Activated CD4-positive, alpha-beta T cell treated with anti-CD3 and anti-CD28 coated beads, Interleukin-2, amount 50 U/mL, for 48 hours (primary cell): ENCODE measurements around the gene APLN.
A peak's percentile ranks its signal among the peaks of the same experiment; 100 is the strongest.

Experiments
- DNase-seq, 2 experiments: peaks; one replicate each; pipeline ENCODE4 v3.0.0-alpha.2; 2020

Gene APLN, protein sequence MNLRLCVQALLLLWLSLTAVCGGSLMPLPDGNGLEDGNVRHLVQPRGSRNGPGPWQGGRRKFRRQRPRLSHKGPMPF

DNA sequence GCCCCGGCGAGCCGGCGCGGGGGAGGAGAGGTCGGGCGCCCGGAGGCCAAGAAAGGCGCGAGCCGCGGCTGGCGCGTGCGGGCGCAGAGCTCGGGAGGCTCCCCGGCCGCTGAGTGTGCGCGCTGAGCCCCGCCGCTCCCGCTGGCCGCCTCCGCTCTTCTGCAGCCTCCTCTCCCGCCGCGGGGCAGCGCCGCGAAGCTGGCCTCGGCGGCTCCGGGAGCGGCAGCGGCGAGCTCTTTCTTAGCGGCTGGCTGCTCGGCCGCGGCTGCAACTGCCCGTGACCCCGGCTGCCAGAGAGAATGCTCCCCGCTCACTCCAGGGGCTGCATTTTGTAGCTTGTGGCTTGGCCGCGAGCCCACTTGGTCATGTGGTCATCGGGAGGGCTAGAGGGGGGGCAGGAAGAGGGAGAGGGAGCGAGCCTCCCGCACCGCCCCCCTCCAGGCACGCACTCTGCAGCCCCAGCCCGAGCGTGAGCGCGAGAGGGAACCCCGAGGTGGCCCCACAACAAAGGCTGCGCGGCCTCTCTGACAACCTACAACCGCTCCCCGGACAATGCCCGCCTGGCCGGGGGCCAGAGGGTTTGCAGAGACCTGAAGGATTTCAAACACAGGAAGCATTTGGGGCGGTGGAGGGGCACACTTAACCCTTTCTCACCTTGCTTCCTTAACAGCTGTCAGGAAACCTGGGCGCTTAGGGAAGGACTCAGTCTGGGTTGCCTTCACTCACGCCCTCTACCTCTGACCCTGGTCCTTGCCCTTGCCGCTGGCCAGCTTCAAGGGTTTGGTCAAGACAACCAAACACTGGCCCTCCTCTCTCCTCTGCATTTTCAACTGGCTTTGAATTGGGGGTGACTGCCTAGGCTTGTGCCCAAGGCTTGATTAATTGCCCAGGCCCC is at the start of gene APLN:
Gene APLN (minus strand): TSS at position 305 of the 895 bp plus-strand sequence. CDS start 326 bp downstream, outside the sequence.
- peak; percentile 13 to 16 for DNase-seq

DNA sequence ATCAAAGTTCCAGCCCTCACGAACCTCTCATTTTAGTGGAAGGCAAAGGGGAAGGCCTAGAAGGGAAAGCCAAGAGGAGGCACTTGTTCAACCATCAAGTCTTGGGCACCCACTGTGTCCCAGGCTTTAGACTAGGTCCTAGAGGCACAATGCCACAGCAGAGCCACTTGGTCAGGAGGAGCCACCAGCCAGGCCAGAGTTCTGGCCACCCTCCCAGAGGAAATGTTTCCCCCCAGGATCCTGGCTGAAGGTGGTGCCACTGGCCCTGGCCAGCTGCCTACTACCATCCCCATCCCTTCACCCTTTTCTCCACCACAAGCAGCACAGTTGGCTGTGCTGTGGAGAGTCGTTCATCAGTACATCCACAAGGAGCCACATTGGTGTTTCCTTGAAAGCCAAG is 49.7 kb upstream of the APLN start:
- DNase-seq: no peak

DNA sequence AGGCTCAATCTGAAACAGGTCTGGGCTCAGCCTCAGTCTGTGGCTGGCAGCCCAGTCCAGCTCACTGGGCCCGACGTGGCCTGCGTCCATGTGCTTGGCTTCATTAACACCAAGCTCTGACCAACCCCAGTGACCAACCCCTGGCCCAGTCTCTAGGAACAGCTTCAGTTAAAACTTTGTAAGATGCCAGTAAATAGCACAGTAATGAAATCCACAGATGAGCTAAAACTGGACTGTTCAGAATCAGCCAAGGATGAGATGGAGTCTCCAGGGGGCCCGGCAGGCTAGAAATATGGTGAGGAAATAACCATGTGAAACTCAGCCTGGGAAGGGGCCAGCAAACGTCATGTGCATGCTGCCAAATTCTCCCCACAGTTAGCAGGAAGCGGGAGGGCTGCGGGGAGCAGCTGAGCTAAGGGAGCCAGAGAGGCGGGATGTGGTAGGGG is 46.9 kb upstream of the APLN start:
- no peak for DNase-seq

DNA sequence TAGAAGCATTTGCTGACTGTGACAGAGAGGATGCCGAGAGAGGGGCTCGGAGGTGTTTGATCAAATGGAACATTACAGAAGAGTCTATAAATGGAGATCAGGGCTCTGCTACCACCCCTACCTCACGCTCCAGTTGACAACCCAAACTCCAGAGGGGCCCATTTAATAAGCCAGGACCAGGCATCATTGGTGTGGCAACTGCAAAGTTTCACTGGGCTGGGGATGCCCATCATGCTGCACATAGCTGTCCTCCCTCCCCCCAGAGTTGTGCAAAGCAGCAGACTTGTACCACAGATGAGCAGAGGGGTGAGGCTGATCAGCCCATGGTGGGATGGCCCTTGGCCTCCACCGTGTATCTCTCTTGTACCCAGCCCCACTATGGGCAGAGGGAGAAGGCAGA is 45.8 kb upstream of the APLN start:
- no peak for DNase-seq

DNA sequence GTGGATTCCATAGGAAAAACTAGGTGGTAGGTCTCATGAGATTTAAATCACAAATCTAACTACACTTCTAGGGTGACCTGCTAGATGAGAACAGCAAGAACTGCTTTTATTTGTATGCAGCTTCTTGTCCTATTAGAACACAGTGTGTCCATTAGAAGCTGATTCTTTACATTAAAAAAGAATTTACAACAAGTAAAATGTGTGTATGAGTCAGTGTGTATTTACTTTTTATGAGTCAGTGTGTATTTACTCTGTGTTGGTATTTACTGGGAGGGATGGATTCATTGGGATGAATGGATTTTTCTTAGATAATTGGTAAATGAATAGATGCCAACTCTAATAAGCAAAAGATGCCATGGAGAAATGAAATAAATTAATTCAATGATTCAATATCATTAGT is 43.4 kb upstream of the APLN start:
- DNase-seq: no peak

DNA sequence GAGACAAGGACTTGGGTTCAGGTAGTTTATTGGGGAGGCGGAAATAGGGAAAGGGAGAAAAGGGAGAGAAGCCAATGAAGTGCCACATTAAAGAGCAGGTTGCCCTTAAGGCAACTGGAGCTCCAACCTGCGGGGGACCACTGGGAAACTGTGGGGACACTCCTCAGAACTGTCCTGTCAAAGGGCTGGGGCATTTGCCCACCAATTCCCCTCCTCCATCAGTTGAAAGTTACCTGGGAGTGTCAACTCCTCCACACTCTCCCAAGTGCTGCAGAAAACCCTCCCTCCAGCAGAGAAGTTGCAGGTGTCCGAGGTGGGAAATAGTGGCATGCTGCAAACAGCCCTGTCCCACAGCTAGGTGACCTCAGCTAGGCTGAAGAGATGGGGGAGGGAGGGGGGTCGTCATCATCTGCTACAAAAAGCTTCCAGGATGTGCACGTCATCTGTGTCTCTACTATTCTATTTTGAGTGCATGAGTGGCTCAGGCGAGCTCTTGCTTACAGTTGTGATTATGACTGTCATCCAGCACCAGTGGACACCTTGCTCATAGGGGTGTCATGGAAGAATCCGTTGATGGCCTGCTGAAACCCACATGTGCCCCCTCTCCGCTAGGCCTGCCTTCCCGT is 42.6 kb upstream of the APLN start:
- no peak for DNase-seq

DNA sequence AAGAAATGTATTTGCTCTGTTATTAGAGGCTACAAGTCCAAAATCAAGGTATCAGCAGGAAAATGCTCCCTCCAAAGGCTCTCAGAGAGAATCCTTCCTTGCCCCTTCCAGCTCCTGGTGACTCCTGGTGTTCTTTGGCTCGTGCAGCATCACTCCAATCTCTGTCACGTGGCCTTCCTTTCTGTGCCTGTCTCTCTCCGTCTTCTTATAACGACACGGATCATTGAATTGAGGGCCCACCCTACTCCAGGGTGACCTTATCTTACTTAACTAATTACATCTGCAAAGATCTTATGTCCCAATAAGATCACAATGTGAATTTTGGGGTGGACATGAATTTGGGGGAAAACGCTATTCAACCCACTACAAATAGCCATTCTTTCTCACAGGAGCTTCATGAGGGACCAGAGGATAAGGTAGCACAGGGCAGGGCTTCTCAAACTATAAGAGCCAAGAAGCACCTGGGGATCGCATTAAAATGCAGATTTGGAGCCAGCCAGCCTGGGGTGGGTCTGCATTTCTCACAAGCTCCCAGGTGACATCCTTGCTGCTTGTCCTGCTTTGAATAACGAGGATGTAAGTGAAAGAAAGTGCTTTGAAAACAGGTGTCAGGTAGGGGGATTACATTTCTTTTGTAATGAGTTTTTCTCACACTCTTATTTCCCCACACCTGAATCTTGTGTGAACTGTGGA is 41.9 kb upstream of the APLN start:
- no peak for DNase-seq

DNA sequence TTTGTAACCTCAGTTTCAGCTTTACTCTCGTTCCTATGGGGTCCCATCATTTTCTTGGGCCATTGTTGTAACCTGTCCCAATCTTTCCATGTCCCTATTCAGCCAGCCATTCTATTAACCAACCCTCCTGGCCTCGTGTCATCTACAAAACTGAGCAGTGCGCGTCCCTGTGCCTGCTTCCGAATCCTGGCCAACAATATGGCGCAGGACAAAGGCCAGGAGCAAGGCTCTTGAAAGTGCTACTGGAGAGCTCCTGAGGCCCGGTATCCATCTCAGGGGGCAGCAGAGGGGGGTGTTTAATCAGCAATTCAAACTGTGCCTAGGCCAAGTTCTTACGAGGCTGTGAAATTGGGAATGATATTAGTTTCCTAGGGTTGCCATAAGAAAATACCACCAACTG is 41.2 kb upstream of the APLN start:
- DNase-seq: no peak

DNA sequence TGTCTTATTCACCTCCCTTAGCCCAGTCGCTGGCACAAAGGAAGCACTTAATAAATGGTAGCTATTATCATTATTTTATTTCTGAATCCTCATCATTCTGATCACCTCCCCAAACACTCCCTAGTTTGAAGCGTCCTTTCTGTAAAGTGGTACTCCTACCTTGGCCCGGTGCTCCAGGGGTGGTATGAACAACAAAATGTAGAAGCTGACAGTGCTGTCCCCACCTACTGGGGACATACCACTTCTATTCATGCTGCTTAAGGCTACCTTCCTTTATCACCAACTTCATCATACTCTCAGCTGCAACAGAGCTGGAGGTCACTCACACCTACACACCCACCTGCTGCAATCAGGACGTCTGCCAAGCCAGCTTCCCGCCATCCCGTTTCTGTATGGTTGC is 40.8 kb upstream of the APLN start:
- no peak for DNase-seq

DNA sequence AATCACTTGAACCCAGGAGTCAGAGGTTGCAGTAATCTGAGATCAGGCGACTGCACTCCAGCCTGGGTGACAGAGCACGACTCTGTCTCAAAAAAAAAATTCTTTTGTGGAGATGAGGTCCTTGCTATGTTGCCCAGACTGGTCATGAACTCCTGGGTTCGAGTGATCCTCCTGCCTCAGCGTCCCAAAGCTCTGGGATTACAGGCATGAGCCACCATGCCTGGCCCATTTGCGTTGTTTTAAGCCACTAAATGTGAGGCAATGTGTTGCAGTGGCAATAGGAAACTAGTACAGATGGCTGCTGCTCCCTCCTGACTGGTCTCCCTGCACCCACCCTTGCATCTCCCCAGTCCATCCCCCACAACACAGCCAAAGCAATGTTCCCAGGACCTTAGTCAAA is 40.0 kb upstream of the APLN start:
- DNase-seq: no peak

DNA sequence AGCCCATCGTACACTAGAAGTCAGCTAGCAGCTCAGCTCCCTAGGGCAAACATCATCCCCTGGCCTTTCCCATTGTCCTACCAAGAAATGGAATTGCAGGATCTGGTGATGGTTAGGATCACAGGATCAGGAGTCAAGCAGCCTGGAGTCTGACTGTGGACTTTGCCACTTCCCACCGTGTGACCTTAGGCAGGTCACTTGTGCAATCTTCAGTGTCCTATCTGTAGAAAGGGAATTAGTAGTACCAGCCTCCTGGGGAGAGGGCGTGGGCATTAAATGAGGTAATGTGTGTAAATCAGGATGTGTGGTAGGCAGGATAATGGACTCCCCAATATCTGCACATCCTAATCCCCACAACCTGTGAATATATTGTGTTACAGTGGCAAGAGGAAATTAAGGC is 38.6 kb upstream of the APLN start:
- DNase-seq: no peak

DNA sequence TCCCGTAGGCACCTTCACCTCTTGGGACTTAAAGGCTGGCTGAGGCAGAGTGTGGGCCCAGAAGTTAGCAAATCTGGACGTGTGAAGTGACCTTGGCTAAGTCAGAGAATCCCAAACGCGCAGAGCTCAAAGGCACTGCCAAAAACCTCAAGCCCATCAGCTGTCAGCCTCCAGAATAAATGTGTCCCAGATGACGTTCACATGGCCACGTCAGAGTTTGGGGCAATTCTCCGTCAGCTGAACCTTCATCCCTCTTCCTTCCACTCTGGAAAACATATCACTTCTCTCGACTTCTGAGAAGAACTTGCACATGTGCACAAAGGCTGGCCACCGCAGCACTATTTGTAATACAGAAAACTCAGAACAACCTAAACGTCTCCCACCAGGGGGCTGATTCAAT is 35.7 kb upstream of the APLN start:
- DNase-seq: no peak

DNA sequence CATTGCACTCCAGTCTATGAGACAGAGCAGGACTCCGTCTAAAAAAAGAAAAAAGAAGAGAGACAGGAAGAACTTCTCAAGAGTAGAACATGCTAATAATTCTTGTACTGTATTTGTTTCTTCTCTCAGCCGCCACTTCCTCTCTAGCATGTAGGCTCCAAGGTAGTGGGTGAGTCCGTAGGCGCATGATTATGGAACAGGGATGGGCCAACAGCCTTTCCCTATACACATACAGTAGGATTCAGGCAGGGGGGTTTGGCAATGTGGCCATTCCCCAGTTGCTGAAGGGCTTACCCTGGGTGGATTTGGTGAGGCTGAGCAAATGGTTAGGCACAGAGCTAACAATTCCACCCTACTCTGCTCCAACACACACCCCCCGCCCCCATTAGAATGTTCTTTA is 35.0 kb upstream of the APLN start:
- DNase-seq: no peak

DNA sequence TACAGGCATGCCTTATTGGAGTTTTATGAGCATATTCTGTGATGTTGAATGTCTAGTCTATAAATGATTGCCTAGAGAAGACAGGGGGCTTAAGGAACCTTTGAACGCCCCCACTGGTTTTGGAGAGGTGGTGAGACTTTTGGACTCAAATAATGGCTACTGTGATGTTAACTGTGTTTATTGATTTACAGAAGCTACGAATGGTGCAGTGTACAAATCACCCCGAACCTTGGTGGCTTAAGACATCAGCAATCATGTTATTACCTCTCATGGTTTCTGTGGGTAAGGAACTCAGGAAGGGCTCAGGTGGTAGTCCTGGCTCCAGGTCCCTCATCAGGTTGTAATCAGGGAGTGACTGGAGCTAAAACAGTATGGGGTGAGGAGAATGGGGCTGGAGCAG is 33.3 kb upstream of the APLN start:
- DNase-seq: no peak

DNA sequence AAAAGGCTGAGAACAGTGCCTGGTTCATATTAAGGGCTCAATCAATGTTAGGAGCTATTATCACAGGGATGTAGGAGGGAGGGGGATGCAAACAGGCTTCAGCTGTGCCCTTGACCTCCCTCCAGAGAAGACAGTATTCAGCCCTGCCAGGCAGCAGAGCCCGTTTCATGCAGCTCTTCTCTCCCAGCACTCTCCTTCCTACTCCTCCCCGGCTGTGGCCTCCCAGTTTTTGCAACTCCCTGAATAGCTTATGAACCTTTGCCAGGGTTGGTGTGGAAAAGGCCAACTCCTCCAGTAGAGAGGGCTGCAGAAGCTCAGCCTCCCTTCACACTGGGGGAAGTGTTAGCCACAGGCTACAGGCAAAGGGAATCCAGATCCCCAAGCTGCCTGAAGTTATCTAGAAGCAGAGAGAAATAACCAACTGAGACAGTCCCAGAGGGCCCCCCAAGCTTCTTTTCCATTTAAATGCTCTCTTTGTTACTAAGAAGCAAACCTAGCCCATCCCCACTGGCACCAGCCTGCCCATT is 31.7 kb upstream of the APLN start:
- DNase-seq: no peak

DNA sequence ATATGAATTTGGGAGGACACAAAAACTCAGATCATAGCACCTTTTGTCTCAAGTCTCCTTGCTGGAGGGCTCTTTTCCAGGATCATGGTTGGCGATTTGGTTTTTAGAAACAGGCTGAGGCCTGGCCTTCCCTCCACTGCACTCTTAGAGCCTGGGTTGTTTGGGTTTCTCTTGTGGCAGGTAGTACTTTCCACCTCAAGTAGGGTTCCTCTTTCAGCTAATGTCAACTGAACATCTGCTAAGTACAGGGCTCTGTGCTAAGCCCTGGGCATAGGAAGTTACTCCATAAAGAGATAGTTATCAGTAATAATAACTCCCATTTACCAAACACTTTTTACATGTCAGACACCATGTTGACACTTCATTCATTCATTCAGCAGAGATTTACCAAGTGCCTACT is 28.2 kb upstream of the APLN start:
- no peak for DNase-seq

DNA sequence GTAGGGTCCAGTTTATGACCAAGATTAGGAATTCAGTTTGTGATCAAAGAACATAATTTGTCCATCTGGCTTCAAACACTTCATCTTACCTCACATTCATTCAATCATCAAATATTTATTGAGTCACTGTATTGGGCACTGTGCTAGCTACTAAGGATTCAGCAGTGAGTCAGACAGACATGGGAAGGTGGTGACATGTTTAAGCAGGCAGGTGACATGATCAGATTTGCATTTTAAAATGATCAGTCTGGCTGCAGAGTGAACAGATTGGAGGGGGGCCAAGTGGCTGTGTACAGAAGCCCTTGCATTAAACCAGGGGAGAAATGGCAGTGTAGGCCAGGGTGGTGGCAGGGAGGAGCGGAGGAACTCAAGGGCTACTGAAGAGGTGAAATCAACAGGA is 25.1 kb upstream of the APLN start:
- no peak for DNase-seq

DNA sequence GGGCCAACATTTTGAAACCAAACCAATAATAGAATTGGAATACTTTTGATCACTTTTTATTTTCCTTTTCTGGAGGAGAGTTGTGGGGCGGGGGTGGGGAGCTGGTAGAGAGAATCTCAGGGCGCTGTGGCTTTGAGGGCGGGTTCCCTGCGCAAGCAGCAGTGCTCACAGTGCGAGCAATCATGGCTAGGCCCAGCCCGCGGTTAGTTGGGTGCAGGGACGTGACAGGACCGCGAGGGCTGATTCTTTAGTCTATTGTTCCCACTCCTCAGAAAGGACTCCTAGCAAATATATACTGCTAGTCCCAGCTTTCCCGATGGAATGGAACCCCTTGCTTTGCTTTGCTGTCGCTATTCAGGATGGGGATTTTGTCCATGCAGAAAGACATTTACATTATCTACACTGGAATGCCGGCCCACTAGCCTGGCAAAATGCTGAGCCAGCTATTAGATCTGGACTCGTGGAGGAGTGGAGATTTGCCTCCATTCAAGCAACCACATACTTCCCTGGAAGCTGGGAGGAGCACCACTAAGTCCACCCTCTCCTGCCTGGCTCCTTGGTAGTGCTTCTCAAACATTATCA is 23.9 kb upstream of the APLN start:
- DNase-seq: peak; percentile 36 to 41

DNA sequence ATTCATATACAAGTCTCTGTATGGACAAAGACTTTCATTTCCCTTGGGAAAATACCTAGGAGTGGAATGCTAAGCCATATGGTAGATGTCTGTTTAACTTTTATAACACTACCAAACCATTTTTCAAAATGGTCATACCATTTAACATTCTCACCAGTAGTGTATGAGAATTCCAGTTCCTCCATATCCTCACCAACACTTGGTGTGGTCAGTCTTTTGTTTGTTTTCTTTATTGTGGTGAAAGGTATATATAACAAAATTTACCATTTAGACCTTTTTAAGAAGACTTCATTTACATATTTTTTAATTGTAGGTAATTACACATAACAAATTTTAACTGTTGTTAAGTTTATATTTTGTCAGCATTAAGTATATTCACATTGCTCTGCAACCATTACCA is 12.7 kb upstream of the APLN start:
- DNase-seq: no peak

DNA sequence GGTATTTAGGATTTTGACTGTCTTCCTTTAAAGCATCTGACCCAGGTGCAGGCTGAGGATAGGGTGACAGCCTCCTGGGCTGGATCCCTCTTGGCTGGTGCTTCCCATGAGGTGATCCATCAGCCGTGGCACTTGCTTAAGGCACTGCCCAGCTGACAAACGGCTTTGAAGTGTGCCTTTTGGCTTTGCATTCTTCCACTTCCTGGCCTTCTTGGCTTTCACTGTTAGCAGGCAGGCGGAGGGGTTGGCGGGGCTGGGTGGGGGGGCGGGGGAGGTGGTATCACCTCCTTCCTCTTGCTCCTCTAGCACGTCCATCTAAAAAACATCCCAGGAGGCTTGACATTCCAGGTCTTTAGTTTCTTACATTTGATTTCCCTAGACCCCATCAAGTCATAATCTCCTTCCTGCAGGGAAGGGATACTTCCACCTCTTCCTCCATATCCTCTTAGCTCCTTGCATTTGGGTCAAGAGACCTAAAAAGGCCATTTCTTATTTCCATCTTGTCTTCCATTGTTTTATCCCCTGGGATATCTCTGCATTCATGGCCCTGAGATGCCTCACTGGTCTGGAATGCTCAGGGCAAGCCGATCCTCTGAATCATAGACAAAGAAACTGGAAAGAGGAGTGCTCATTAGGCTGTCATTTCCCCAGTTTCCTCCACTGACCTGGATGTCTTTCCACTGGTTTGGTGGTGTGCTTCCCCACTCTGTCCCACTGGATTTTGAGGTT is 11.3 kb upstream of the APLN start:
- no peak for DNase-seq

DNA sequence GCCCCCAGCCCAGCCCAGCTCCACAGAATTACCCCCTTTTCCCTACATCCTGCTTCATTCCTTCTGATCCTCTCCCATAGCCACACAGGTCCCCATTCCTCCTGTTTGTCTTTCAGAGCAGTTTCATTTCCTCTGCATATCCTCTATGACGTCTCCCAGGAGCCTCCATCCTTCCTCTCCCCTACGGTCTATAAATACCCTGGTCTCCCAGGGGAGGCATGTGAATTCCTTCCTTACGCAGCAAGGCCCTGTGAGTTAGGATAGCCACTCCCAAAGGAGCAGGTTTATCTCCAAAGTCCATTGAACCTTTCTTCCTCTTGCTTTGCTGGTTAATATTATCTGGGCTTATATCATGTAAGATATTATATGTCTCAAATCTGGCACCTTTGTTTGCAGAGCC is 8.4 kb upstream of the APLN start:
- DNase-seq: no peak

DNA sequence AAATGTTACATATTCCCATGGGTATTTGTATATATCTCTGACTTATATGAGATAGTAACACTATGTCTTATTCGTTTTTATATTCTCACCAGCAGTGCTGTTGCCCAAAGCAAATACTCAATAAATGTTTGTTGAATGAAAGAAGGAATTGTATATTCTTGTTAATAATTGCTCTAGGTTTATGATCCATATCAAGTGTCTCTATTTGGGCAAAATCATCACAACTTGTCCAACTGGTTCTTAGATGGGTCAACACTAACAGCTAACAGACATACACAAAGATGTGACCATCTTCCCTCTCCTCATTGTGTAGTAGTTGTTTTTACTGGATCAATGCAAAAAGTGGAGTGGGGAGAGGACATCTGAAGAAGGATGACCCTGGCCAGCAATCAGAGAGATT is 6.6 kb upstream of the APLN start:
- DNase-seq: no peak
